Fibroblast of lung (primary cell): ENCODE data around the gene GALNT18. TPM values are rescaled to one million over a fixed set of nuclear protein-coding genes. Genes with fewer than 3 reads are reported as not detected.

Experiments used
- DNase-seq, 2 donors: peaks; one replicate each; pipeline versions ENCODE4 v3.0.0 to v3.0.0-alpha.2; 2010; ENCODE audit warnings: low read depth in 2 of 2
- H2AFZ ChIP-seq: 2 replicates; pipeline ENCODE4 v1.5.1; 2012; ENCODE audit warnings: low read length, control low read depth, inconsistent platforms
- H3K27ac ChIP-seq: 2 replicates; pipeline ENCODE4 v1.5.1; 2011; ENCODE audit warnings: low read length, control low read depth; ENCODE audit not compliant: insufficient read depth
- H3K27me3 ChIP-seq: 2 replicates; pipeline ENCODE4 v1.5.1; 2011; ENCODE audit warnings: mild to moderate bottlenecking, low read length; ENCODE audit not compliant: control insufficient read depth, insufficient read depth
- H3K36me3 ChIP-seq: 2 replicates; pipeline ENCODE4 v1.5.1; 2011; ENCODE audit warnings: low read length; ENCODE audit not compliant: control insufficient read depth, insufficient read depth
- H3K4me1 ChIP-seq: 2 replicates; pipeline ENCODE4 v1.5.1; 2011; ENCODE audit warnings: low read length; ENCODE audit not compliant: control insufficient read depth, insufficient read depth; ENCODE audit errors: extremely low read depth
- H3K4me2 ChIP-seq: 2 replicates; pipeline ENCODE4 v1.5.1; 2011; ENCODE audit warnings: low read length, control low read depth; ENCODE audit not compliant: insufficient read depth; ENCODE audit errors: extremely low read depth
- H3K4me3 ChIP-seq, 4 experiments: fragments of 200-600 bp in 1 of 4; sonication (generic) in 1 of 4; replicated peaks in 1 of 4; 2 replicates each; pipeline ENCODE4 v1.5.1; 2011 to 2016; ENCODE audit warnings: low read length in 4 of 4, low read depth in 3 of 4, mild to moderate bottlenecking in 3 of 4, control low read depth in 2 of 4, inconsistent platforms in 1 of 4, mixed read lengths in 1 of 4; ENCODE audit not compliant: insufficient read depth in 1 of 4; ENCODE audit errors: control extremely low read depth in 1 of 4
- H3K79me2 ChIP-seq: 2 replicates; pipeline ENCODE4 v1.5.1; 2012; ENCODE audit warnings: mild to moderate bottlenecking, low read length, inconsistent platforms; ENCODE audit not compliant: control insufficient read depth, insufficient read depth
- H3K9ac ChIP-seq: 2 replicates; pipeline ENCODE4 v1.5.1; 2011; ENCODE audit warnings: mild to moderate bottlenecking, low read length, control low read depth; ENCODE audit not compliant: insufficient read depth
- H3K9me3 ChIP-seq: 2 replicates; pipeline ENCODE4 v1.5.1; 2012; ENCODE audit warnings: low read depth, low read length; ENCODE audit not compliant: control insufficient read depth, insufficient read depth
- H4K20me1 ChIP-seq: 2 replicates; pipeline ENCODE4 v1.5.1; 2011; ENCODE audit warnings: low read length; ENCODE audit not compliant: control insufficient read depth, insufficient read depth; ENCODE audit errors: extremely low read depth
- EZH2 ChIP-seq: IDR thresholded peaks from 2 replicates; pipeline ENCODE4 v1.5.1; 2012; ENCODE audit warnings: low read length, control low read depth, mild to moderate bottlenecking; ENCODE audit errors: missing control alignments
- polyA plus RNA-seq, 2 donors: library from polyadenylated mRNA; depleted of rRNA in 1 of 2; stranded (reverse) in 1 of 2; unstranded in 1 of 2; fragments of >200 nt; gene quantifications; 2 replicates each; pipeline ENCODE4 v1.2.1, GENCODE V29; 2011 to 2012; ENCODE audit warnings: missing spikeins in 1 of 2
- total RNA-seq: library from RNA; depleted of rRNA; stranded (reverse); fragments of >200 nt; gene quantifications from 2 replicates; pipeline ENCODE4 v1.2.1, GENCODE V29; 2014
- TF ChIP-seq, protein P1 (sequence below), 2 donors: IDR thresholded peaks in 1 of 2; conservative IDR thresholded peaks in 1 of 2; 1 replicate in 1 of 2; 2 replicates in 1 of 2; pipeline ENCODE4 v1.5.1; 2011 to 2012; ENCODE audit warnings: low read length in 2 of 2, control low read depth in 1 of 2, inconsistent platforms in 1 of 2, low read depth in 1 of 2, mild to moderate bottlenecking in 1 of 2

The GALNT18 gene
- total and polyA plus RNA-seq, 2 donors (not counting 1 experiment from before 2014, with no cell fraction given), result 0.50 to 19.3 TPM

- Histone ChIP-seq H3K36me3 (no peaks in the 10 kb centered on the region), H3K9ac (no peak overlapping the region), H3K9me3 (no peaks in the 10 kb centered on the region), H3K27me3 (peaks cover 2% of the 10 kb centered on the region), H3K4me3 (no peak overlapping the region), H3K4me2 (no peak overlapping the region), H4K20me1 (no peaks in the 10 kb centered on the region), H3K27ac (no peak overlapping the region), H2AFZ (no peak overlapping the region), H3K79me2 (no peaks in the 10 kb centered on the region), H3K4me1 (no peaks in the 10 kb centered on the region)
- TF ChIP-seq, protein P1, sequence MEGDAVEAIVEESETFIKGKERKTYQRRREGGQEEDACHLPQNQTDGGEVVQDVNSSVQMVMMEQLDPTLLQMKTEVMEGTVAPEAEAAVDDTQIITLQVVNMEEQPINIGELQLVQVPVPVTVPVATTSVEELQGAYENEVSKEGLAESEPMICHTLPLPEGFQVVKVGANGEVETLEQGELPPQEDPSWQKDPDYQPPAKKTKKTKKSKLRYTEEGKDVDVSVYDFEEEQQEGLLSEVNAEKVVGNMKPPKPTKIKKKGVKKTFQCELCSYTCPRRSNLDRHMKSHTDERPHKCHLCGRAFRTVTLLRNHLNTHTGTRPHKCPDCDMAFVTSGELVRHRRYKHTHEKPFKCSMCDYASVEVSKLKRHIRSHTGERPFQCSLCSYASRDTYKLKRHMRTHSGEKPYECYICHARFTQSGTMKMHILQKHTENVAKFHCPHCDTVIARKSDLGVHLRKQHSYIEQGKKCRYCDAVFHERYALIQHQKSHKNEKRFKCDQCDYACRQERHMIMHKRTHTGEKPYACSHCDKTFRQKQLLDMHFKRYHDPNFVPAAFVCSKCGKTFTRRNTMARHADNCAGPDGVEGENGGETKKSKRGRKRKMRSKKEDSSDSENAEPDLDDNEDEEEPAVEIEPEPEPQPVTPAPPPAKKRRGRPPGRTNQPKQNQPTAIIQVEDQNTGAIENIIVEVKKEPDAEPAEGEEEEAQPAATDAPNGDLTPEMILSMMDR (conservative IDR thresholded peaks at IDR 0.05 in 1 of 2, IDR thresholded peaks at IDR 0.05 in 1 of 2; ENCODE audit: low read depth in 1 of 2, low read length in 2 of 2), result no peak
- DNase-seq, result no peak
Measured at GRCh38 chr11:11268706-11269105, 353.1 kb downstream of the GALNT18 start.

DNA sequence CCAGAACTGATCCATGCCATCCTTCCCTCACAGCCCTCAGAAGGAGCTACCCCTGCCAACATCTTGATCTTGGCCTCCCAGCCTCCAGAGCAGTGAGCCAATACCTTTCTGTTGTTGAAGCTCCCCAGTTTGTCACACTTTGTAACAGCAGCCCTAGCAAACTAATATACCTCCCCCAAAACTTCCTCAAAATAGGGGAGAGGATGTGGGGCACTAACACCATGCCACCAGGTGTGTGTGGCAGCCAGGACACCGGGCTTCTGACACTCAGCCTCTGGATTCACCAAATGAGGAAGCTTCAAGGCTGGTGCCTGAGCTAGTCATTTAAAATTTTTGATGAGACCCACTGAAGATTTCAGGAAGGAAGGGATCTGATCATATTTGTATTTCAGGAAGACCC is 353.7 kb downstream of the GALNT18 start:
- H2AFZ ChIP-seq, result no peak overlapping the region
- H3K4me3 ChIP-seq, result no peak overlapping the region
- H3K4me2 ChIP-seq, result no peak overlapping the region
- no peak overlapping the region for H3K9ac ChIP-seq
- TF ChIP-seq, protein P1 (conservative IDR thresholded peaks at IDR 0.05 in 1 of 2, IDR thresholded peaks at IDR 0.05 in 1 of 2; ENCODE audit: low read depth in 1 of 2, low read length in 2 of 2), result no peak
- no peak for TF ChIP-seq EZH2
- no peak overlapping the region for H3K27ac ChIP-seq
- no peaks in the 10 kb centered on the region for H3K79me2 ChIP-seq
- peaks cover 2% of the 10 kb centered on the region for H3K27me3 ChIP-seq
- no peaks in the 10 kb centered on the region for H3K4me1 ChIP-seq
- no peak for DNase-seq
- H3K36me3 ChIP-seq, result no peaks in the 10 kb centered on the region
- H4K20me1 ChIP-seq, result no peaks in the 10 kb centered on the region
- no peaks in the 10 kb centered on the region for H3K9me3 ChIP-seq

GRCh38 chr11:11267312-11267711 is 354.5 kb downstream of the GALNT18 start:
- DNase-seq, result no peak
- Histone ChIP-seq H2AFZ (no peak overlapping the region), H3K27me3 (peaks cover 2% of the 10 kb centered on the region), H3K36me3 (no peaks in the 10 kb centered on the region), H3K9ac (no peak overlapping the region), H3K4me1 (no peaks in the 10 kb centered on the region), H3K79me2 (no peaks in the 10 kb centered on the region), H4K20me1 (no peaks in the 10 kb centered on the region), H3K4me2 (no peak overlapping the region), H3K9me3 (no peaks in the 10 kb centered on the region), H3K27ac (no peak overlapping the region), H3K4me3 (no peak overlapping the region)
- TF ChIP-seq, protein P1 (conservative IDR thresholded peaks at IDR 0.05 in 1 of 2, IDR thresholded peaks at IDR 0.05 in 1 of 2; ENCODE audit: low read depth in 1 of 2, low read length in 2 of 2), result no peak
- no peak for TF ChIP-seq EZH2
